Measurements from ENCODE around the gene UHMK1. TPM values are rescaled to one million over a fixed set of nuclear protein-coding genes. Genes with fewer than 3 reads are reported as not detected.

The UHMK1 gene
- total RNA-seq, 4 donors from 2014 or later = 60.2 to 91.0 (median 79.7) TPM

DNA sequence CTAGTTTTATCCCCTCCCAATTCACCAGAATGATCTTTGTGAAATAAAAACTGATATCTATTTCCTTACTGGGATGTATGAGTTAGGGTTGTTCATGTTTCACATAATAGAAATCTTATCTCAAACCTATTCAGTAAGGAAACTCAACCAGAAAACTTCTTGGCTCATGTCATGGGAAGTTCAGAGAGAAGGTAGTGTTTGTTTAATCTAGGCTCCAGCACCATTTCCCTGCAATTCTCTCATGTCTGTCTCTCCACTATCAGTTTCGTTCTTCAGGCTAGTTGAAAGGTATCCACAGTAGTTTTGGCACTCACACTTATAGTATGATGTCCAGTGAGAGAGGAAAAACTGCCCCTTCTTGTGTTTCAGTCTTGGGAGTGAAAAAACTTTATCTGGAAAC is 34.6 kb upstream of the UHMK1 start:
- Histone ChIP-seq H3K27me3 (no peaks in the 10 kb centered on the region), H3K4me1 (no peaks in the 10 kb centered on the region), H3K4me3 (no peak overlapping the region), H3K36me3 (no peaks in the 10 kb centered on the region), H3K9me3 (no peaks in the 10 kb centered on the region), H3K27ac (no peak overlapping the region)
- no peak for ATAC-seq
- TF ChIP-seq, protein P1, sequence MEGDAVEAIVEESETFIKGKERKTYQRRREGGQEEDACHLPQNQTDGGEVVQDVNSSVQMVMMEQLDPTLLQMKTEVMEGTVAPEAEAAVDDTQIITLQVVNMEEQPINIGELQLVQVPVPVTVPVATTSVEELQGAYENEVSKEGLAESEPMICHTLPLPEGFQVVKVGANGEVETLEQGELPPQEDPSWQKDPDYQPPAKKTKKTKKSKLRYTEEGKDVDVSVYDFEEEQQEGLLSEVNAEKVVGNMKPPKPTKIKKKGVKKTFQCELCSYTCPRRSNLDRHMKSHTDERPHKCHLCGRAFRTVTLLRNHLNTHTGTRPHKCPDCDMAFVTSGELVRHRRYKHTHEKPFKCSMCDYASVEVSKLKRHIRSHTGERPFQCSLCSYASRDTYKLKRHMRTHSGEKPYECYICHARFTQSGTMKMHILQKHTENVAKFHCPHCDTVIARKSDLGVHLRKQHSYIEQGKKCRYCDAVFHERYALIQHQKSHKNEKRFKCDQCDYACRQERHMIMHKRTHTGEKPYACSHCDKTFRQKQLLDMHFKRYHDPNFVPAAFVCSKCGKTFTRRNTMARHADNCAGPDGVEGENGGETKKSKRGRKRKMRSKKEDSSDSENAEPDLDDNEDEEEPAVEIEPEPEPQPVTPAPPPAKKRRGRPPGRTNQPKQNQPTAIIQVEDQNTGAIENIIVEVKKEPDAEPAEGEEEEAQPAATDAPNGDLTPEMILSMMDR (IDR thresholded peaks at IDR 0.05 in 4 of 5, conservative IDR thresholded peaks at IDR 0.05 in 1 of 5) = no peak
- TF ChIP-seq POLR2A (IDR thresholded peaks at IDR 0.05) = no peak
- intact Hi-C loops (cut with DNase I; ENCODE audit: low total_unique reads) = no loop called here
- in situ Hi-C loops (cut with MboI; ENCODE audit: low sequenced_read_pairs in 4 of 4) = no loop called here
- no peak for DNase-seq

DNA sequence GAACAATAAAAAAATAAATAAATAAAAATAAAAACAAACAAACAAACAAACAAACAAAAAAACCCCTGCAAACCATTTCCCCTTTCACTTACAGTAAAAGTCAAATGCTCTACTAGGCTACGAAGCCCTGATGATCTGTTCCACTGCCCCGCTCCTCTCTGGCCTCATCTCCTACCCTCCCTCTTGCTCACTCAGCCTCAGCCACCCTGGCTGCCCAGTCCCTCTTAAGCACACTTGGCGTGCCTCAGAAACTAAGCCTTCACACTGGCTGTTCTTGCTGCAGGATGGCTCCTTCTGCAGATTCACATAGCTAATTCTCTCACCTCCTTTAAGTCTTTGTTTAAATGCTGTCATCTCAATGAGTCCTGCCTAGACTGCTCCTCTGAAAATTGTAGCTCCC is 30.8 kb upstream of the UHMK1 start:
- intact Hi-C loops (cut with DNase I; ENCODE audit: low total_unique reads) = no loop called here
- H3K4me1 ChIP-seq = no peaks in the 10 kb centered on the region
- H3K4me3 ChIP-seq = no peak overlapping the region
- peaks cover 0 to 3% (median 0%) of the 10 kb centered on the region in 3 donors for H3K27me3 ChIP-seq
- no peak overlapping the region for H3K27ac ChIP-seq
- no peak for ATAC-seq
- H3K36me3 ChIP-seq = no peaks in the 10 kb centered on the region
- H3K9me3 ChIP-seq = no peaks in the 10 kb centered on the region
- in situ Hi-C loops (cut with MboI; ENCODE audit: low sequenced_read_pairs in 4 of 4) = no loop called here
- TF ChIP-seq, protein P1 (IDR thresholded peaks at IDR 0.05 in 4 of 5, conservative IDR thresholded peaks at IDR 0.05 in 1 of 5) = no peak
- no peak for TF ChIP-seq POLR2A (IDR thresholded peaks at IDR 0.05)
- DNase-seq = no peak

DNA sequence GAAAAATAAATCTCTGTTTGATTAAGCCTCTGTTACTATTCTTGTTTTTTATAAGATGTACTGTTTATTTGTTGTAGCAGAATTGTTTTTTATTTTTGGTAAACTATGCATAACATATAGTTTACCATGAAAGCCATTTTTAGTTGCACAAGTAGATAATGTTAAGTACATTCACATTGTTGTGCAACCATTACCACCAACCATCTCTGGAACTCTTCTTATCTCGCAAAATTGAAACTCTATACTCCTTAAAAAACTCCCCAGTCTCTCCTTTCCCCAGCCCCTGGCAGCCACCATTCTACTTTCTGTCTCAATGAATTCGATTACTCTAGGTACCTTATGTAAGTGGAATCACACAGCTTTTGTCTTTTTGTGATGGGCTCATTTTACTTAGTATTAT is 27.4 kb upstream of the UHMK1 start:
- Histone ChIP-seq H3K27me3 (peaks cover 0 to 3% (median 0%) of the 10 kb centered on the region in 3 donors), H3K4me3 (no peak overlapping the region), H3K36me3 (no peaks in the 10 kb centered on the region), H3K9me3 (no peaks in the 10 kb centered on the region), H3K27ac (no peak overlapping the region), H3K4me1 (no peaks in the 10 kb centered on the region)
- no peak for DNase-seq
- in situ Hi-C loops (cut with MboI; ENCODE audit: low sequenced_read_pairs in 4 of 4) (no loop called here), intact Hi-C loops (cut with DNase I; ENCODE audit: low total_unique reads) (no loop called here)
- no peak for ATAC-seq
- no peak for TF ChIP-seq POLR2A (IDR thresholded peaks at IDR 0.05)
- TF ChIP-seq, protein P1 (IDR thresholded peaks at IDR 0.05 in 4 of 5, conservative IDR thresholded peaks at IDR 0.05 in 1 of 5) = no peak

DNA sequence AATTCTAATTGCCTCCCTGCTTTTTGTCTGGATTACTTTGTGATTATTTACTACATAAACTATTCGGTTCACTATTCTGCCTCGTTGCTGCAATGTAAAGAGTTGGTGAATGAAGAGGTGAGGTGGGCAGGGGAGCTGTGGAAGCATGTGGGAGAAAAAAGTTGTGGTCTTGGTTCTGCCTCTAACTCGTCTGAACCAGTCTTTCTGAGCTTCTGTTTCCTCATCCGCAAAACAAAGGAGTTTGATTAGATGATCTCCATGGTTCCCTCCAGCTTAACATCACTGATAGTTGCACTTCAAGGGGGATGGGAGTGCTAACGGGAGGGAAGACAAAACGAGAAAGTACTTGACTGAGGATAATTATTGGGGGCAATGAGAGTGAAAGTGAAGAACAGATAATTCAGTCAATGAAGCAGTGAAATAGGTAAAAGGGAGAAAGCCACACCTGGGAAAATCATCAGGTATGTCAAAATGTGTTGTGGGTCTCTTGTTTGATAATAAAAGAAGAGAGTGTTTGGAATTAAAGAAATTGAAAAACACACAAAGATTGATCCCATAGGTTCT is 26.2 kb upstream of the UHMK1 start:
- ATAC-seq (no peak), DNase-seq (no peak)
- peaks cover 0 to 3% (median 0%) of the 10 kb centered on the region in 3 donors for H3K27me3 ChIP-seq
- no peaks in the 10 kb centered on the region for H3K9me3 ChIP-seq
- no peaks in the 10 kb centered on the region for H3K36me3 ChIP-seq
- TF ChIP-seq, protein P1 (IDR thresholded peaks at IDR 0.05 in 4 of 5, conservative IDR thresholded peaks at IDR 0.05 in 1 of 5) = no peak
- TF ChIP-seq POLR2A (IDR thresholded peaks at IDR 0.05) = no peak
- H3K27ac ChIP-seq = no peak overlapping the region
- no peak overlapping the region for H3K4me3 ChIP-seq
- intact Hi-C loops (cut with DNase I; ENCODE audit: low total_unique reads) = no loop called here
- in situ Hi-C loops (cut with MboI; ENCODE audit: low sequenced_read_pairs in 4 of 4) = no loop called here
- no peaks in the 10 kb centered on the region for H3K4me1 ChIP-seq

DNA sequence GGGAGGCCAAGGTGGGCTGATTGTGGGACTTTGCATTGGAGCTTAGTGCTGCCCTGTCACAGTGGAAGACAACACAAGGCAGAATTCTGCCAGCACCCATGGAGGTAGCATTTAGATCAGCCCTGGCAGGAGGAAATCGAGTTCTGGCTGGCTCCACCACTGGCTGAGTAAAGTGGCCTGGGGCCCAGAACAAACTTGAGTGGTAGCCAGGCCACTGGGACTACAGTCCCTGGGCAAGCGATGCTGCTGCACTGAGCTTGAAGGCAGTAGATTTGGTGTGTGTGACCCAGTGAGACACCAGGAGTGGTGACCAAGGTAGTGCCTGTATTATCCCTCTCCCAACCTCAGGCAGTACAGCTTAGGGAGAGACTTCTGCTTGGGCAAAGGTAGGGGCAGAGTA is 22.5 kb upstream of the UHMK1 start:
- peak; percentile 83 to 91 for ATAC-seq
- DNase-seq = peak; percentile 17 to 51
- Histone ChIP-seq H3K36me3 (no peaks in the 10 kb centered on the region), H3K4me1 (no peaks in the 10 kb centered on the region), H3K27ac (peak overlapping the region in 1 of 4 donors; percentile 27), H3K27me3 (no peaks in the 10 kb centered on the region), H3K4me3 (no peak overlapping the region), H3K9me3 (no peaks in the 10 kb centered on the region)
- intact Hi-C loops (cut with DNase I; ENCODE audit: low total_unique reads) = no loop called here
- in situ Hi-C loops (cut with MboI; ENCODE audit: low sequenced_read_pairs in 4 of 4) = no loop called here
- TF ChIP-seq, protein P1 (IDR thresholded peaks at IDR 0.05 in 4 of 5, conservative IDR thresholded peaks at IDR 0.05 in 1 of 5) = no peak
- TF ChIP-seq POLR2A (IDR thresholded peaks at IDR 0.05) = no peak
